GM23248 (cell line): ENCODE data around the gene CNN2.

Source experiments
- EZH2 ChIP-seq: fragments of 200-600 bp; sonication (generic); IDR thresholded peaks from 2 replicates; pipeline ENCODE4 v1.6.1; 2018; ENCODE audit warnings: antibody characterized with exemption, mild to moderate bottlenecking; ENCODE audit not compliant: insufficient read depth, poor library complexity, severe bottlenecking
- EZH2phosphoT487 ChIP-seq: fragments of 200-600 bp; sonication (generic); IDR thresholded peaks from 2 replicates; pipeline ENCODE4 v1.6.1; 2018; ENCODE audit warnings: antibody characterized with exemption, moderate library complexity, mild to moderate bottlenecking, low read depth; ENCODE audit not compliant: insufficient read depth

DNA sequence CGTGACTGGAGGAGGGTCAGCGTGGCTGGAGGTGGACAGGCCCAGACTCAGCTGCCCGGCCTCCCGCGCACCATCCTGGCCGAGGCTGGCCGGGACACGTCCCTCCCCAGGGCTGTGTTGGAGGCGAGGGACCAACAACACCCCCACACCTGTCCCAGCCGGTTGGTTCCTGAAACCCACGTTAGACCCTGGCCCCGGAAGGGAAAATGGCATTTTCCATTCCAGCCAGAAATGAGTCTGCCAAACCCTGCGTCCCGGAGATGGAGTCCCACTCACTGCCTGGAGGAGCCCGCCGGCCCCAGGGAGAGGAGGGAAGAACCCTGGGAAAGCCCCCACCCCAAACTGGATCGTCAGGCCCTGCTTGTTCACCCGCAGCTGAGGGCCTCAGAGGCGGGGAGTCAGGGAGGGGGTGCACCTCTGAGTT, 47.1 kb upstream of the CNN2 start:
- TF ChIP-seq EZH2 = no peak
- no peak for TF ChIP-seq EZH2phosphoT487
